GM12878 (cell line): Measurements from ENCODE around the gene TMEM214. TPM values are rescaled to one million over a fixed set of nuclear protein-coding genes. Genes with fewer than 3 reads are reported as not detected.

Experiments
- ATF7 ChIP-seq: fragments of 450-650 bp; IDR thresholded peaks from 2 replicates; pipeline ENCODE4 v1.6.1; 2016; ENCODE audit warnings: low read depth, mild to moderate bottlenecking
- BCL11A ChIP-seq: IDR thresholded peaks from 2 replicates; pipeline ENCODE4 v1.6.1; 2011; ENCODE audit warnings: low read depth, low read length
- DPF2 ChIP-seq: fragments of 450-650 bp; IDR thresholded peaks from 2 replicates; pipeline ENCODE4 v1.6.1; 2017; ENCODE audit warnings: mild to moderate bottlenecking
- E2F4 ChIP-seq: IDR thresholded peaks from 2 replicates; pipeline ENCODE4 v1.6.1; 2012; ENCODE audit warnings: low read depth, low read length, improper control_type of control experiment
- ELK1 ChIP-seq: IDR thresholded peaks from 2 replicates; pipeline ENCODE4 v1.6.1; 2012; ENCODE audit warnings: low read depth, low read length, improper control_type of control experiment
- EP300 ChIP-seq, 2 experiments: fragments of 150-350 bp in 1 of 2; IDR thresholded peaks; 2 replicates each; pipeline ENCODE4 v1.6.1; 2011 to 2012; ENCODE audit warnings: low read depth in 2 of 2, low read length in 2 of 2, borderline replicate concordance in 1 of 2, improper control_type of control experiment in 1 of 2, inconsistent platforms in 1 of 2; ENCODE audit not compliant: control insufficient read depth in 1 of 2
- HSF1 ChIP-seq: fragments of 150-350 bp; IDR thresholded peaks from 2 replicates; pipeline ENCODE4 v1.6.1; 2014; ENCODE audit warnings: mild to moderate bottlenecking, low read depth, low read length
- NKRF ChIP-seq: fragments of 450-650 bp; conservative IDR thresholded peaks from 2 replicates; pipeline ENCODE4 v1.6.1; 2017; ENCODE audit warnings: mild to moderate bottlenecking, moderate library complexity
- PAX5 ChIP-seq: IDR thresholded peaks from 2 replicates; pipeline ENCODE4 v1.6.1; 2011; ENCODE audit warnings: low read depth, low read length, borderline replicate concordance
- RCOR1 ChIP-seq: conservative IDR thresholded peaks from 2 replicates; pipeline ENCODE4 v1.6.1; 2012; ENCODE audit warnings: low read depth, low read length, improper control_type of control experiment
- SMARCA5 ChIP-seq: fragments of 450-650 bp; IDR thresholded peaks from 2 replicates; pipeline ENCODE4 v1.6.1; 2017; ENCODE audit warnings: mild to moderate bottlenecking
- ZBTB40 ChIP-seq: fragments of 450-650 bp; IDR thresholded peaks from 2 replicates; pipeline ENCODE4 v1.6.1; 2016; ENCODE audit warnings: mild to moderate bottlenecking, moderate library complexity, borderline replicate concordance
- polyA plus RNA-seq, 11 experiments: library from polyadenylated mRNA; depleted of rRNA in 4 of 11; unstranded in 6 of 11; stranded (reverse) in 5 of 11; fragments of >200 nt; fragmentation: Nextera tagmentation in 4 of 11; fragmentation: Illumina TruSeq in 1 of 11; extraction: Ambion mirVana in 4 of 11; extraction: Trizol in 1 of 11; gene quantifications; 1 replicate in 1 of 11; 2 replicates in 10 of 11; pipeline versions ENCODE4 v1.2.1 to v1.2.3, GENCODE V29; 2011 to 2016; ENCODE audit warnings: inconsistent platforms in 2 of 11, missing spikeins in 2 of 11, low read depth in 1 of 11
- total RNA-seq, 4 experiments: library from RNA; depleted of rRNA in 3 of 4; stranded (reverse); fragments of >200 nt in 3 of 4; fragmentation: Illumina TruSeq in 1 of 4; extraction: Trizol in 1 of 4; gene quantifications; 2 replicates each; pipeline versions ENCODE4 v1.2.1 to v1.2.3, GENCODE V29; 2013 to 2021
- TF ChIP-seq, protein P1 (sequence below): fragments of 450-650 bp; IDR thresholded peaks from 2 replicates; pipeline ENCODE4 v1.6.1; 2018; ENCODE audit warnings: mild to moderate bottlenecking, low read depth, moderate library complexity; ENCODE audit not compliant: partially characterized antibody

The TMEM214 gene
- total and polyA plus RNA-seq, 10 of the 15 experiments (the other 5 are each of a cell fraction or from before 2014, with no cell fraction given) = 10.4 to 79.2 (median 45.0) TPM

DNA sequence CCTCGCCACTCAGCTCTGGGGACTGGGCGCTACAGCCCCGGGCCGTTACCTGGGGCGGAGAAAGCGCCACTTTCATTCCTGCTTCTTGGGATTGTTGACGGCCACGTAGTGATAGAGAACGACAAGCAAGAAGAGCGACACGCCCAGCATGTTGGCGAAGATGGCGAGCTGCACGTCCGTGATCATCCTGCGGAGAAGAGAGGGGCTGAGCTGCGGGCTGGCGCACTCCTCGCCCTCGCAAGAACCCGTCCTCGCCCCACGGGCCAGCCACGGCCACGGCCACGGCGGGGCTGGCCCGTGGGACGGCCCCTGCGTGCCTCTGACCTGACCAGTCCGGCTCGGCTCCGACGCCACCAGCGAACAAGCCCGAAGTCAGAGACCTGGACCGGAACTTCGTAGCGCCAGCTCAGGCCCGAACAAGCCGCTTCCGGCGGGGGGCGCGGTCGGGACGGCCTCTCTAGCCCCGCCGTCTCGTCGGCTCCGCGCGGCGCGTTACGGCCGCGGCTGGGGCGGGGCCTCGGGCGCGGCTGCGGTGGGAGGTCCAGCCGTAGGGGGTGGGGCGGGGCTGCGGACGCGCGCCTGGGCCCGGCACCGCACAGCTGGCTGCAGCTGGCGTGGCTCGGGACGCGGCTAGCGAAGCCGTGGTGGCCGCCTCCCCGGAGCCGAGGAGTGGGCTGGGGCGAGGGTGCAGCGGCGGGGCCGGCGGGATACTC is 38.7 kb downstream of the TMEM214 start, which contains the start of gene OST4 (continued):
- TF ChIP-seq NKRF (peak; percentile 86), ATF7 (no peak), BCL11A (no peak), RCOR1 (0 out of 2 replicates have a peak, but pooled peaks have one; percentile 62), PAX5 (no peak), ELK1 (peak; percentile 76; the same call in 1 of the 2 replicates), EP300 (IDR thresholded peaks at IDR 0.05; ENCODE audit: borderline replicate concordance in 1 of 2, control insufficient read depth in 1 of 2, low read depth in 2 of 2, low read length in 2 of 2) (no peak), E2F4 (0 out of 2 replicates have a peak, but pooled peaks have one; percentile 7), ZBTB40 (peak; percentile 79), HSF1 (no peak), SMARCA5 (no peak; the same call in none of the 2 replicates), DPF2 (peak; percentile 69; the same call in 1 of the 2 replicates)
- TF ChIP-seq, protein P1, sequence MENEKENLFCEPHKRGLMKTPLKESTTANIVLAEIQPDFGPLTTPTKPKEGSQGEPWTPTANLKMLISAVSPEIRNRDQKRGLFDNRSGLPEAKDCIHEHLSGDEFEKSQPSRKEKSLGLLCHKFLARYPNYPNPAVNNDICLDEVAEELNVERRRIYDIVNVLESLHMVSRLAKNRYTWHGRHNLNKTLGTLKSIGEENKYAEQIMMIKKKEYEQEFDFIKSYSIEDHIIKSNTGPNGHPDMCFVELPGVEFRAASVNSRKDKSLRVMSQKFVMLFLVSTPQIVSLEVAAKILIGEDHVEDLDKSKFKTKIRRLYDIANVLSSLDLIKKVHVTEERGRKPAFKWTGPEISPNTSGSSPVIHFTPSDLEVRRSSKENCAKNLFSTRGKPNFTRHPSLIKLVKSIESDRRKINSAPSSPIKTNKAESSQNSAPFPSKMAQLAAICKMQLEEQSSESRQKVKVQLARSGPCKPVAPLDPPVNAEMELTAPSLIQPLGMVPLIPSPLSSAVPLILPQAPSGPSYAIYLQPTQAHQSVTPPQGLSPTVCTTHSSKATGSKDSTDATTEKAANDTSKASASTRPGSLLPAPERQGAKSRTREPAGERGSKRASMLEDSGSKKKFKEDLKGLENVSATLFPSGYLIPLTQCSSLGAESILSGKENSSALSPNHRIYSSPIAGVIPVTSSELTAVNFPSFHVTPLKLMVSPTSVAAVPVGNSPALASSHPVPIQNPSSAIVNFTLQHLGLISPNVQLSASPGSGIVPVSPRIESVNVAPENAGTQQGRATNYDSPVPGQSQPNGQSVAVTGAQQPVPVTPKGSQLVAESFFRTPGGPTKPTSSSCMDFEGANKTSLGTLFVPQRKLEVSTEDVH = no peak
